Fibroblast of lung (primary cell): ENCODE measurements around the gene PRKCD.

Source experiments
- CTCF ChIP-seq, 2 donors: IDR thresholded peaks in 1 of 2; conservative IDR thresholded peaks in 1 of 2; 1 replicate in 1 of 2; 2 replicates in 1 of 2; pipeline ENCODE4 v1.5.1; 2011 to 2012; ENCODE audit warnings: low read length in 2 of 2, control low read depth in 1 of 2, inconsistent platforms in 1 of 2, low read depth in 1 of 2, mild to moderate bottlenecking in 1 of 2
- EZH2 ChIP-seq: IDR thresholded peaks from 2 replicates; pipeline ENCODE4 v1.5.1; 2012; ENCODE audit warnings: low read length, control low read depth, mild to moderate bottlenecking; ENCODE audit errors: missing control alignments

GRCh38 chr3:53181024-53181371 lies 20.0 kb downstream of the PRKCD start:
- TF ChIP-seq CTCF (conservative IDR thresholded peaks at IDR 0.05 in 1 of 2, IDR thresholded peaks at IDR 0.05 in 1 of 2; ENCODE audit: low read depth in 1 of 2, low read length in 2 of 2) (no peak), EZH2 (no peak)
